Fibroblast of mammary gland (primary cell): ENCODE measurements around the gene PUM1.

Source experiments
- DNase-seq: peaks from one replicate; pipeline ENCODE4 v3.0.0-alpha.2; 2010; ENCODE audit warnings: low read depth
- H3K4me3 ChIP-seq: 2 replicates; pipeline ENCODE4 v1.5.1; 2011; ENCODE audit warnings: low read depth, mild to moderate bottlenecking, low read length, moderate library complexity; ENCODE audit not compliant: control insufficient read depth
- TF ChIP-seq, protein P1 (sequence below): conservative IDR thresholded peaks from 2 replicates; pipeline ENCODE4 v1.5.1; 2011; ENCODE audit warnings: low read depth, low read length, inconsistent platforms; ENCODE audit not compliant: control insufficient read depth, insufficient read depth

The PUM1 gene

DNA sequence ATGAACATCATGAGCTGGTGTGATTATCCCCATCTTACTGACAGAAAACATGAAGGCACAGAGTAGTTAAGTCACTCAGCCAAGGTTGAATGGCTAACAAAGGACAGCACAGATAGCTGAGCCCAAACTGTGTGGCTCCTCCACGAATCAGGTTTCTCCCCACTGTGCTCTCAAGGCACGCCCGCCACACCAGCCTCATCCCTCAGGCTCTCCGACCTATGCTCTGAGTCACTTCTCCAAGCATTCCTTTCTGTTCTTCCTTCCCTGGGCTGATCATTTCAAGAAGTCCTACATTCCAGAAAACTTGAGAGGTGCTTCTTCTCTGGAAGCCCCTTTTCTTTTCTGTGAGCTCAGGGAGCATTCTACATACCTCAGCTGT is 131.7 kb downstream of the PUM1 start:
- TF ChIP-seq, protein P1, sequence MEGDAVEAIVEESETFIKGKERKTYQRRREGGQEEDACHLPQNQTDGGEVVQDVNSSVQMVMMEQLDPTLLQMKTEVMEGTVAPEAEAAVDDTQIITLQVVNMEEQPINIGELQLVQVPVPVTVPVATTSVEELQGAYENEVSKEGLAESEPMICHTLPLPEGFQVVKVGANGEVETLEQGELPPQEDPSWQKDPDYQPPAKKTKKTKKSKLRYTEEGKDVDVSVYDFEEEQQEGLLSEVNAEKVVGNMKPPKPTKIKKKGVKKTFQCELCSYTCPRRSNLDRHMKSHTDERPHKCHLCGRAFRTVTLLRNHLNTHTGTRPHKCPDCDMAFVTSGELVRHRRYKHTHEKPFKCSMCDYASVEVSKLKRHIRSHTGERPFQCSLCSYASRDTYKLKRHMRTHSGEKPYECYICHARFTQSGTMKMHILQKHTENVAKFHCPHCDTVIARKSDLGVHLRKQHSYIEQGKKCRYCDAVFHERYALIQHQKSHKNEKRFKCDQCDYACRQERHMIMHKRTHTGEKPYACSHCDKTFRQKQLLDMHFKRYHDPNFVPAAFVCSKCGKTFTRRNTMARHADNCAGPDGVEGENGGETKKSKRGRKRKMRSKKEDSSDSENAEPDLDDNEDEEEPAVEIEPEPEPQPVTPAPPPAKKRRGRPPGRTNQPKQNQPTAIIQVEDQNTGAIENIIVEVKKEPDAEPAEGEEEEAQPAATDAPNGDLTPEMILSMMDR, result no peak
- DNase-seq, result peak; percentile 49
- H3K4me3 ChIP-seq, result no peak overlapping the region

DNA sequence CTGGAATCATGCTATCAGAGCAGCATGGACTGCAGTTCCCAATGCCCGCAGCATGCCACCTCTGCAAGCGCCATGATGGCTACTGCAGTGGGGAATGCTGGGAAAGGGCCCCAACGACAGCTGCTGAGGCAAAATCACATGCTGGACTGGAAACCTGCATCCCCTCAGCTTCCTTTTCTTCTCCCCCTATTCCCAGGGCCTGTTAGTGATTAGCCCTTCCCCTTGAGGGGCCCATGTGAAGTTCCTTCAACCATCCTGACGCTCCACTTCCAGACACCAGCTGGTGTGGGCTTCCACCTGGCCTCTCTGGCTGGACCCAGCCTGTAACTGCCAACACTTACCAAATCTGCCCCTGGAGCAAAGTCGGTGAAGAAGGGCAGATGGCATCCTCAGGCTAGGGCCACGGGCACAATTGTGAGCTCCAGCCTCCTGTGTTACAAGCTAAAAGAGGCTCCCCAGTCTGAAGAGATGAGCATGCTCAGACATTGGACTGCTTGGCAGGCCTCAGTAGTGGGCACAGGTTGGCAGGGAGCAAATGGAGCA is 134.8 kb downstream of the PUM1 start:
- TF ChIP-seq, protein P1, result no peak
- H3K4me3 ChIP-seq, result no peak overlapping the region
- DNase-seq, result no peak

DNA sequence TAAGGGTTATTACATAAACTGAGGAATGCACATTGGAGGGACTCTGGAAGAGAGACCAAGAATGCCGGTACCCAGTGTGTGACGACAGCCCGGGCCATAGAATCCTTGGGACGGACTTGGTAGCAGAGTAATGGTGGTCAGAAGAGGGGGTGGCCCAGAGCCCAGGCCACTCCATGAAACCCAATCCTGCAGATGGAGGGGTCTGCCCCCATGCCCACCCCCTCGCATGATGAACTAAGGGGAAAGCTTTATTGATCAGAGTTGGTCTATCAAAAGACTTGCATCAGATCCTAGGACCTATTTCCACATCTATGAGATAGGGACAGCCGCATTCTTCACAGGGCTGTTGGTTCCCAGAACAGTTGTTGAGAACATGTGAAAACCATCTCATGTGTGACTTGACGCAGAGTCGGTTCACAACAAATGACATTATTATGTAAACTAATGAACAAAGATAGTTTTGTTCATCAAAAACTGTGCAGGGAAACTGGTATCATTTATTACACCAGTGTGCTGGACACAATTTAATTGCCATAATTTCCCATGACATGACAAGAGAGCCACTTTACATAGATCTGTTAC is 135.5 kb downstream of the PUM1 start:
- no peak overlapping the region for H3K4me3 ChIP-seq
- no peak for DNase-seq
- TF ChIP-seq, protein P1, result no peak

DNA sequence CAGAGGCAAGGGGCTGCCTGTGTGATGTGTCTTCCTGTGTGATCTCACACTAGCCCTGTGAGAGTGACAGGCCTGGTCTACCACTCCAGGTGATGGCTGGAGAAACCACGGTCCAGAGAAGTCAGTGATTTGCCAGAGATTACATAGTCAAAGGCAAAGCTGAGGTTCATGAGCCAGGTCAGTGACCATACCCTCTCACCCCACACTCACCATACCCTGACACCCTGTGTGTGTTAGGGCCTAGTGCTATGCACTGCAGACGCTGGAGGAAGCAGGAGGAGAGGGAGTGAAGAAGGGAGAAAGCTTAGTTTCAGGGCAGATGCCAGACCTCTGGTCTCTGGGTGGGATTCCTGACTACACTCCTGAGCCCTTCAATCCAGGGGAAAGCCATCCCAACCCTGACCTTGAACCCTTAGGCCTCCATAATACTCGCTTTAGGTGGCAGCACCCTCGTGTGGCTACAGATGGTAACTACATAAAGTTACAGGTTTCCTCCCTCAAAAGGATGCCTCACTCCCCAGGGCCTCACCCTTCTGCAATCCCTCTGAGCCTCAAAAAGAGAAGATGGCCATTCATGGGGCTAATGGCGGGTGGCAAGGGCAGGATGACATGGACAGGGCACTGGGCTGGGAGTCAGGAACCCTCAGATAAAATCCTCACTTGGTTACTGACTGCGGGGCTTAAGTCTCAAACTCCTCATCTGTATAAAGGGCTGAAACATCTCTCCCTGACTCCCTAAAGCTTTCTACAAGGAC is 136.2 kb downstream of the PUM1 start:
- TF ChIP-seq, protein P1, result peak; percentile 79
- DNase-seq, result peak; percentile 48
- H3K4me3 ChIP-seq, result no peak overlapping the region

DNA sequence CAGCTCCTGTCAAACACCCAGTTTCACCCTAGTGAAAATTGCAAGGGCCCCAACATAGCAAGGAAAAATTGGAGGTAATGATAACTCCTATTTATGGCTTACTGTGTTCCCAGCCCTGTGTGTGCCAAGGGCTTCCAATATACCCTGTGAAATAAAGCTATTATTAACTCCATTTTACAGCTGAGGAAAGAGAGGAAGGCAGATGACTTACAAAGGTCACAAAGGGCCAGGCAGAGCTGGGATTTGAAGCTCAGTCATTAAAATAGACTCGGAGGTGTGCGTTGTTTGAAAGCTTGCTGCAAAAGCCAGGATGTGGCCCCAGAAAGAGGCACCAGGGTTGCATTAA is 136.8 kb downstream of the PUM1 start:
- no peak overlapping the region for H3K4me3 ChIP-seq
- TF ChIP-seq, protein P1, result no peak
- no peak for DNase-seq

DNA sequence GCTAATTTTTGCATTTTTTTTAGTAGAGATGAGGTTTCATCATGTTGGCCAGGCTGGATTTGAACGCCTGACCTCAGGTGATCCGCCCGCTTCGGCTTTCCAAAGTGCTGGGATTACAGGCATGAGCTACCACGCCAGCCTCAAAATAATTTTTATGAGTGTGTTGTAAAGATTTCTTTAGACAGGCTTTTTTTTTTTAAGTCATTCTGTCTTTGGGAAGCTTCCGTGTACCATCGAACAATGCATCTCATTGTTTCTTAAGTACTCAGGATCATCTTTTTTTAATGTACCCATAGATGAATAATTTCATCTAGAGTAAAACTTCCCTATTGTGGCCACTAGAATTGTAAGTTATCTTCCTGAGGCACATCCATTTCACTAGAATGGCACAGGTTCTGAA is 137.3 kb downstream of the PUM1 start:
- DNase-seq, result no peak
- no peak overlapping the region for H3K4me3 ChIP-seq
- TF ChIP-seq, protein P1, result no peak

DNA sequence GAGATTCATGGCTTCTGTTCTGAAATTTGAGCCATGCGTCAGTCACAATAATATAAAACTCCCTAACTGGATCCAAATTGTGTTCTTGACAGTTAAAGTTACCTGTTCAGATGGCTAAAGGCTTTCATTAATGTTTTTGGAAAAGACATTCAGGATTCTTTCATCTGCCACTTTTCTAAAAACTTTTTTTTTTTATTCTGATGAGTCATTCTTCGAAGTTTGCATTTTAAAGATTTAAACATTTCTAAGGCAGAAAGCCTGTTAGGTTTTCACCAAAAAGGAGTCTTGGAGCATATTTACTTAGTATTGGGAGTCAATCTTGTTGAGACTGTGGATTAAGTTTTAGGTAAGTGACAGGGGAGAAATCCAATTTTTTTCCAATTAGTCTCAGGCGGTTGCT is 138.1 kb downstream of the PUM1 start:
- TF ChIP-seq, protein P1, result no peak
- DNase-seq, result no peak

More for the DNA sequence above, 138.1 kb downstream of the PUM1 start:
- H3K4me3 ChIP-seq, result no peak overlapping the region
